Neural cell (in vitro differentiated cells): ENCODE measurements around the gene BET1L. TPM values are rescaled to one million over a fixed set of nuclear protein-coding genes. Genes with fewer than 3 reads are reported as not detected.

Source experiments
- H2AFZ ChIP-seq: fragments of 200-600, 300-800 bp; sonication (generic), shearing (Covaris generic); 2 replicates; pipeline ENCODE4 v1.6.0; 2014; ENCODE audit warnings: low read depth, mild to moderate bottlenecking, antibody characterized with exemption, low read length, moderate library complexity
- H3F3A ChIP-seq: fragments of 200-600 bp; shearing (Covaris generic); 2 replicates; pipeline ENCODE4 v1.6.1; 2016; ENCODE audit warnings: mild to moderate bottlenecking, moderate library complexity, mixed read lengths, antibody characterized with exemption, low read length; ENCODE audit not compliant: insufficient read depth, poor library complexity, severe bottlenecking
- H3K27ac ChIP-seq: fragments of 200-600, 300-800 bp; sonication (generic), shearing (Covaris generic); 2 replicates; pipeline ENCODE4 v1.5.1; 2014; ENCODE audit warnings: mild to moderate bottlenecking, low read length, moderate library complexity
- H3K27me3 ChIP-seq: fragments of 300-800, 200-600 bp; sonication (generic), shearing (Covaris generic); 2 replicates; pipeline ENCODE4 v1.6.0; 2014; ENCODE audit warnings: mild to moderate bottlenecking, low read depth, low read length, moderate library complexity; ENCODE audit not compliant: insufficient read depth
- H3K36me3 ChIP-seq: fragments of 300-800, 200-600 bp; sonication (generic), shearing (Covaris generic); 2 replicates; pipeline ENCODE4 v1.5.1; 2014; ENCODE audit warnings: mild to moderate bottlenecking, antibody characterized with exemption, low read length, moderate library complexity; ENCODE audit not compliant: insufficient read depth
- H3K4me2 ChIP-seq: fragments of 300-800, 200-600 bp; sonication (generic), shearing (Covaris generic); 2 replicates; pipeline ENCODE4 v1.6.0; 2014; ENCODE audit warnings: mild to moderate bottlenecking, low read length
- H3K4me3 ChIP-seq: fragments of 300-800, 200-600 bp; sonication (generic), shearing (Covaris generic); 2 replicates; pipeline ENCODE4 v1.5.1; 2014; ENCODE audit warnings: mild to moderate bottlenecking, low read length, moderate library complexity
- H3K79me2 ChIP-seq: fragments of 200-600 bp; shearing (Covaris generic); replicated peaks from 2 replicates; pipeline ENCODE4 v1.6.0; 2014; ENCODE audit warnings: mild to moderate bottlenecking, low read length, moderate library complexity; ENCODE audit not compliant: insufficient read depth
- H3K9ac ChIP-seq: fragments of 300-800, 200-600 bp; sonication (generic), shearing (Covaris generic); 2 replicates; pipeline ENCODE4 v1.6.1; 2016; ENCODE audit warnings: mild to moderate bottlenecking, low read length, mixed read lengths
- H3K9me2 ChIP-seq: fragments of 200-600 bp; shearing (Covaris generic); 2 replicates; pipeline ENCODE4 v1.6.1; 2016; ENCODE audit warnings: mild to moderate bottlenecking, low read length, mixed read lengths; ENCODE audit not compliant: insufficient read depth
- H3K9me3 ChIP-seq: fragments of 200-600, 300-800 bp; sonication (generic), shearing (Covaris generic); 2 replicates; pipeline ENCODE4 v1.6.1; 2016; ENCODE audit warnings: mild to moderate bottlenecking, mixed run types, low read length, moderate library complexity, mixed read lengths
- H4K20me1 ChIP-seq: fragments of 200-600 bp; shearing (Covaris generic); 2 replicates; pipeline ENCODE4 v1.6.1; 2016; ENCODE audit warnings: mild to moderate bottlenecking, mixed run types; ENCODE audit not compliant: insufficient read depth
- CTCF ChIP-seq: fragments of 450-650 bp; IDR thresholded peaks from 2 replicates; pipeline ENCODE4 v1.5.1; 2014; ENCODE audit warnings: antibody characterized with exemption, mild to moderate bottlenecking, moderate library complexity; ENCODE audit not compliant: poor library complexity, severe bottlenecking
- EP300 ChIP-seq: fragments of 450-650 bp; conservative IDR thresholded peaks from 2 replicates; pipeline ENCODE4 v1.6.1; 2014; ENCODE audit warnings: antibody characterized with exemption, mild to moderate bottlenecking, moderate library complexity; ENCODE audit not compliant: poor library complexity, severe bottlenecking
- EZH2 ChIP-seq: fragments of 200-600, 300-800 bp; shearing (Covaris generic), sonication (generic); IDR thresholded peaks from 2 replicates; pipeline ENCODE4 v1.6.1; 2014; ENCODE audit warnings: antibody characterized with exemption, low read length, borderline replicate concordance, mild to moderate bottlenecking; ENCODE audit not compliant: insufficient read depth, poor library complexity, severe bottlenecking
- MXI1 ChIP-seq: fragments of 450-650 bp; conservative IDR thresholded peaks from 2 replicates; pipeline ENCODE4 v1.6.1; 2014; ENCODE audit warnings: antibody characterized with exemption, mild to moderate bottlenecking; ENCODE audit not compliant: poor library complexity, severe bottlenecking
- POLR2AphosphoS5 ChIP-seq: IDR thresholded peaks from 2 replicates; pipeline ENCODE4 v1.6.1; 2012
- RAD21 ChIP-seq: fragments of 450-650 bp; conservative IDR thresholded peaks from 2 replicates; pipeline ENCODE4 v1.6.1; 2014; ENCODE audit warnings: antibody characterized with exemption, mild to moderate bottlenecking, moderate library complexity
- REST ChIP-seq: IDR thresholded peaks from 2 replicates; pipeline ENCODE4 v1.6.1; 2012; ENCODE audit warnings: borderline replicate concordance
- SMC3 ChIP-seq: fragments of 450-650 bp; conservative IDR thresholded peaks from 2 replicates; pipeline ENCODE4 v1.6.1; 2014; ENCODE audit warnings: antibody characterized with exemption, mild to moderate bottlenecking, moderate library complexity; ENCODE audit not compliant: poor library complexity
- TAF1 ChIP-seq: IDR thresholded peaks from 2 replicates; pipeline ENCODE4 v1.6.1; 2012; ENCODE audit warnings: low read depth
- polyA minus RNA-seq: library from RNA; depleted of rRNA, polyadenylated mRNA; stranded (reverse); fragments of >200 nt; gene quantifications from 2 replicates; pipeline ENCODE4 v1.2.3, GENCODE V29; 2014
- polyA plus RNA-seq: library from polyadenylated mRNA; depleted of rRNA; stranded (reverse); fragments of >200 nt; gene quantifications from 2 replicates; pipeline ENCODE4 v1.2.3, GENCODE V29; 2014

The BET1L gene
- 6.7 and 7.6 TPM in 2 replicates for polyA plus RNA-seq
- polyA minus RNA-seq = 7.8 and 9.8 TPM in 2 replicates

- Histone ChIP-seq H3K27ac (peak within 1 kb of the TSS; percentile 96), H3K36me3 (no peaks in the 10 kb centered on the region), H3K9me3 (no peaks in the 10 kb centered on the region), H3K9me2 (no peaks in the 10 kb centered on the region), H2AFZ (peak within 1 kb of the TSS; percentile 57), H3F3A (no peaks in the 10 kb centered on the region), H4K20me1 (peaks cover 3% of the 10 kb centered on the region), H3K9ac (peak within 1 kb of the TSS; percentile 98), H3K4me2 (peak within 1 kb of the TSS; percentile 98), H3K27me3 (no peaks in the 10 kb centered on the region), H3K79me2 (peaks cover 30% of the 10 kb centered on the region), H3K4me3 (peak within 1 kb of the TSS; percentile 97)
- TF ChIP-seq SMC3 (peak; percentile 34), REST (no peak), RAD21 (peak; percentile 29), POLR2AphosphoS5 (peak; percentile 94), EZH2 (no peak), TAF1 (peak; percentile 71), CTCF (no peak), MXI1 (peak; percentile 71), EP300 (peak; percentile 51)
These were observed at the start of gene BET1L, which contains the start of gene RIC8A for GRCh38 chr11:207208-207862. Gene BET1L, minus strand, starts transcription at chr11:207399. Its CDS starts 78 bp downstream, at chr11:207321. Gene RIC8A, plus strand, starts transcription at chr11:207708. Its CDS starts 1,147 bp downstream, at chr11:208855.

GRCh38 chr11:255816-256215 lies 48.6 kb upstream of the BET1L start:
- no peak for TF ChIP-seq EZH2
- TF ChIP-seq RAD21 = no peak
- no peak for TF ChIP-seq TAF1
- no peak for TF ChIP-seq CTCF
- TF ChIP-seq MXI1 = no peak
- TF ChIP-seq REST = no peak
- TF ChIP-seq SMC3 = no peak
- no peak for TF ChIP-seq POLR2AphosphoS5
- TF ChIP-seq EP300 = no peak
- no peak overlapping the region for H2AFZ ChIP-seq
- H3K9ac ChIP-seq = no peak overlapping the region
- H3K4me3 ChIP-seq = no peak overlapping the region
- no peaks in the 10 kb centered on the region for H3K79me2 ChIP-seq
- no peaks in the 10 kb centered on the region for H3K9me2 ChIP-seq
- H3K27me3 ChIP-seq = no peaks in the 10 kb centered on the region
- H4K20me1 ChIP-seq = no peaks in the 10 kb centered on the region
- H3K36me3 ChIP-seq = no peaks in the 10 kb centered on the region
- no peaks in the 10 kb centered on the region for H3K9me3 ChIP-seq
- no peak overlapping the region for H3K4me2 ChIP-seq
- no peaks in the 10 kb centered on the region for H3F3A ChIP-seq
- H3K27ac ChIP-seq = no peak overlapping the region
